Endothelial cell of umbilical vein (primary cell): ENCODE results near the gene UQCR10. TPM values are rescaled to one million over a fixed set of nuclear protein-coding genes. Genes with fewer than 3 reads are reported as not detected.

Source experiments
- BruUV-seq: library from RNA; stranded (reverse); fragments of 400-500 nt; replicated peaks from 2 replicates; lab custom pipeline; 2021; lab: Mats Ljungman, UMichigan
- CTCF ChIA-PET: fragments of 300-600, 350-600 bp; sonication (Branson Sonifier 250); formaldehyde crosslinking; loops from one replicate; lab custom pipeline; 2021; ENCODE audit warnings: antibody characterized with exemption, inconsistent platforms; lab: Charles Lee
- POLR2A ChIA-PET: fragments of 300-600, 350-600 bp; sonication (Branson Sonifier 250); formaldehyde crosslinking; loops from one replicate; lab custom pipeline; 2021; ENCODE audit warnings: antibody characterized with exemption, inconsistent platforms; lab: Charles Lee
- DNase-seq: peaks from one replicate; pipeline ENCODE4 v3.0.0-alpha.2; 2011; ENCODE audit warnings: low read depth, low spot score
- FAIRE-seq: peaks from 2 replicates; lab custom pipeline; 2011; peaks lifted over from hg19 to GRCh38; lab: Jason Lieb, UNC
- H2AFZ ChIP-seq: 2 replicates; pipeline ENCODE4 v1.6.0; 2012; ENCODE audit warnings: low read depth, low read length, control low read depth, inconsistent platforms
- H3K27ac ChIP-seq: 2 replicates; pipeline ENCODE4 v1.5.1; 2011; ENCODE audit warnings: low read depth, mild to moderate bottlenecking, control low read depth, low read length, moderate library complexity; ENCODE audit not compliant: insufficient read depth
- H3K27me3 ChIP-seq, 2 experiments: 2 replicates each; pipeline versions ENCODE4 v1.6.0 to v1.6.1; 2011; ENCODE audit warnings: low read length in 2 of 2, mixed read lengths in 1 of 2; ENCODE audit not compliant: control insufficient read depth in 2 of 2, insufficient read depth in 2 of 2
- H3K36me3 ChIP-seq, 2 experiments: 2 replicates in 1 of 2; 3 replicates in 1 of 2; pipeline ENCODE4 v1.5.1; 2011; ENCODE audit warnings: low read length in 2 of 2, mild to moderate bottlenecking in 1 of 2, moderate library complexity in 1 of 2; ENCODE audit not compliant: control insufficient read depth in 2 of 2, insufficient read depth in 2 of 2; ENCODE audit errors: extremely low read depth in 1 of 2
- H3K4me1 ChIP-seq: 3 replicates; pipeline ENCODE4 v1.5.1; 2011; ENCODE audit warnings: mild to moderate bottlenecking, low read length; ENCODE audit not compliant: control insufficient read depth, insufficient read depth; ENCODE audit errors: extremely low read depth
- H3K4me2 ChIP-seq: 2 replicates; pipeline ENCODE4 v1.6.1; 2011; ENCODE audit warnings: low read length, control low read depth, mixed read lengths; ENCODE audit not compliant: insufficient read depth
- H3K4me3 ChIP-seq, 3 experiments: fragments of 200-600 bp in 1 of 3; sonication (generic), shearing (Covaris generic) in 1 of 3; replicated peaks in 1 of 3; 2 replicates each; pipeline ENCODE4 v1.5.1; 2011 to 2016; ENCODE audit warnings: control low read depth in 3 of 3, low read length in 3 of 3, mild to moderate bottlenecking in 2 of 3, inconsistent platforms in 1 of 3, low read depth in 1 of 3, moderate library complexity in 1 of 3; ENCODE audit not compliant: insufficient read depth in 1 of 3
- H3K79me2 ChIP-seq: 2 replicates; pipeline ENCODE4 v1.6.0; 2012; ENCODE audit warnings: low read length, inconsistent platforms; ENCODE audit not compliant: control insufficient read depth, insufficient read depth
- H3K9ac ChIP-seq: replicated peaks from 2 replicates; pipeline ENCODE3; 2011; ENCODE audit warnings: low read length, control low read depth; ENCODE audit not compliant: insufficient read depth; ENCODE audit errors: extremely low read depth
- H3K9me1 ChIP-seq: replicated peaks from 3 replicates; pipeline ENCODE4 v1.6.0; 2011; ENCODE audit warnings: mild to moderate bottlenecking, low read length; ENCODE audit not compliant: control insufficient read depth, insufficient read depth; ENCODE audit errors: extremely low read depth
- H3K9me3 ChIP-seq: replicated peaks from 2 replicates; pipeline ENCODE4 v1.5.1; 2012; ENCODE audit warnings: low read length, inconsistent platforms; ENCODE audit not compliant: control insufficient read depth, insufficient read depth
- H4K20me1 ChIP-seq: replicated peaks from 2 replicates; pipeline ENCODE3; 2011; ENCODE audit warnings: mild to moderate bottlenecking, low read length; ENCODE audit not compliant: control insufficient read depth, insufficient read depth; ENCODE audit errors: extremely low read depth
- EZH2 ChIP-seq: IDR thresholded peaks from 2 replicates; pipeline ENCODE4 v1.6.1; 2012; ENCODE audit warnings: borderline replicate concordance, low read depth, mild to moderate bottlenecking, moderate library complexity, low read length, inconsistent platforms; ENCODE audit not compliant: severe bottlenecking
- FOS ChIP-seq: IDR thresholded peaks from 2 replicates; pipeline ENCODE4 v1.6.1; 2011; ENCODE audit warnings: mild to moderate bottlenecking, low read length, moderate library complexity, borderline replicate concordance; ENCODE audit not compliant: insufficient read depth
- GATA2 ChIP-seq: IDR thresholded peaks from 2 replicates; pipeline ENCODE4 v1.7.0; 2011; ENCODE audit warnings: low read depth, mild to moderate bottlenecking, moderate library complexity, mixed read lengths, low read length; ENCODE audit not compliant: insufficient read length, insufficient read depth
- JUN ChIP-seq: IDR thresholded peaks from 2 replicates; pipeline ENCODE4 v1.6.1; 2011; ENCODE audit warnings: borderline replicate concordance, low read depth; ENCODE audit not compliant: insufficient read length, insufficient read depth
- MAX ChIP-seq: IDR thresholded peaks from 2 replicates; pipeline ENCODE4 v1.6.1; 2011; ENCODE audit not compliant: insufficient read depth, insufficient read length
- MYC ChIP-seq: IDR thresholded peaks from one replicate; pipeline ENCODE4 v1.6.1; 2011; ENCODE audit warnings: mild to moderate bottlenecking, low read depth, low read length
- POLR2A ChIP-seq: IDR thresholded peaks from 2 replicates; pipeline ENCODE4 v1.6.1; 2012; ENCODE audit warnings: low read depth, mild to moderate bottlenecking, control low read depth, low read length
- POLR2AphosphoS5 ChIP-seq: IDR thresholded peaks from 2 replicates; pipeline ENCODE4 v1.6.1; 2012; ENCODE audit warnings: low read depth, mild to moderate bottlenecking, control low read depth, low read length, moderate library complexity; ENCODE audit not compliant: insufficient read depth
- dilution Hi-C: fragments of 300-500 bp; cut with MboI; formaldehyde crosslinking; loops from one replicate; pipeline ENCODE4 v1.15.0; 2019; ENCODE audit warnings: low sequenced_read_pairs; ENCODE audit not compliant: extremely low pct_ligation_motif_present
- intact Hi-C: fragments of 100-400 bp; cut with micrococcal nuclease; formaldehyde crosslinking; loops from one replicate; pipeline ENCODE4 v1.10.0; 2022
- polyA plus RNA-seq, 4 experiments: library from polyadenylated mRNA; depleted of rRNA in 3 of 4; stranded (reverse) in 3 of 4; unstranded in 1 of 4; fragments of >200 nt; gene quantifications; 2 replicates each; pipeline versions ENCODE4 v1.2.1 to v1.2.3, GENCODE V29; 2011 to 2012; ENCODE audit warnings: missing spikeins in 1 of 4
- total RNA-seq: library from RNA; stranded (reverse); gene quantifications from 2 replicates; pipeline ENCODE4 v1.2.3, GENCODE V29; 2021
- TF ChIP-seq, protein P1 (sequence below), 2 donors: IDR thresholded peaks; 1 replicate in 1 of 2; 2 replicates in 1 of 2; pipeline ENCODE4 v1.5.1; 2011; ENCODE audit warnings: low read length in 2 of 2, mild to moderate bottlenecking in 2 of 2, moderate library complexity in 2 of 2, control low read depth in 1 of 2, inconsistent platforms in 1 of 2, low read depth in 1 of 2; ENCODE audit not compliant: insufficient read depth in 1 of 2; ENCODE audit errors: extremely low read depth in 1 of 2

The UQCR10 gene
- total and polyA plus RNA-seq, 2 donors (not counting 3 experiments of a cell fraction or from before 2014, with no cell fraction given), result 96.6 to 196 TPM

GRCh38 chr22:29747832-29748231 is 19.3 kb upstream of the UQCR10 start:
- no peak overlapping the region for H3K4me3 ChIP-seq
- dilution Hi-C loops, result no loop called here
- no peak for FAIRE-seq
- H3K9ac ChIP-seq, result no peak overlapping the region
- no peak for DNase-seq
- no peak overlapping the region for H3K27ac ChIP-seq
- CTCF ChIA-PET, result no interaction called here
- H3K79me2 ChIP-seq, result no peaks in the 10 kb centered on the region
- no peak overlapping the region for H3K4me2 ChIP-seq
- TF ChIP-seq FOS (no peak), POLR2A (no peak), POLR2AphosphoS5 (no peak), JUN (no peak), MAX (no peak), GATA2 (no peak), EZH2 (no peak), MYC (no peak)
- no peaks in the 10 kb centered on the region for H3K9me1 ChIP-seq
- H3K4me1 ChIP-seq, result no peaks in the 10 kb centered on the region
- no peaks in the 10 kb centered on the region for H3K9me3 ChIP-seq
- no peak overlapping the region for H2AFZ ChIP-seq
- H3K27me3 ChIP-seq, result no peaks in the 10 kb centered on the region
- H4K20me1 ChIP-seq, result no peaks in the 10 kb centered on the region
- peaks cover 0 to 4% of the 10 kb centered on the region in 2 experiments for H3K36me3 ChIP-seq
- intact Hi-C loops, result no loop called here
- POLR2A ChIA-PET, result no interaction called here
- no TSS peak for BruUV-seq

DNA sequence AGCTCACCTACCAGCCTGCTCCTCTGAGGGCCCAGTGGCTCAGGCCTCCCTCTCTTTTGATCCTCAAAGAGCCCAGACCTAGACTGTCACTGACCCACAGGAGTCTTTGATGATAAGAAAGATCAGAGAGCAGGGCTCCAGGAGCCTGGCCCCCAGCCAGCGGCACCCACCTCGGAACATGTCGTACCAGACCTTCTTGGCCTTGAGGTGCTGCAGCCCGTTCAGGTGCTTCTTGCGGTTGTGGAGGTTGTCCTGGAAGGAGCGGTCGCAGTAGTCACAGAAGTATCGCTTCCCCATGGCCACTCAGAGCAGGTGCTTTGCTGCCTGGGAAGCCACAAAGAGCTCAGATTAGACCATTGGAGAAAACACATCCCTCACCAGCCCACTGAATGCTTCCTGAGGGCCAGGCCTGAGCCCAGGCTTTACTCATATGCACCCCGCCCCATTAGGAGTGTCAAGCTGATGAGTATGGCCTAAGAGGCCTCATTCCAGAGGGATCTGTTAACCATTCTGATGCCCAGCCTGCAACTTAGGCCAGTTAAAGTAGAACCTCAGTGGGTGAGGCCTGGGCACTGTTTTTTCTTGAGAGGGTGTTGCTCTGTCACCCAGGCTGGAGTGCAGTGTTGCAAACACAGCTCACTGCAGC is 18.8 kb upstream of the UQCR10 start:
- dilution Hi-C loops (no loop called here), intact Hi-C loops (no loop called here)
- H3K27ac ChIP-seq, result no peak overlapping the region
- no peak overlapping the region for H3K4me2 ChIP-seq
- no peaks in the 10 kb centered on the region for H3K27me3 ChIP-seq
- H3K4me3 ChIP-seq, result no peak overlapping the region
- POLR2A ChIA-PET, result no interaction called here
- CTCF ChIA-PET, result no interaction called here
- H3K9ac ChIP-seq, result no peak overlapping the region
- H3K36me3 ChIP-seq, result peaks cover 0 to 4% of the 10 kb centered on the region in 2 experiments
- no peak for DNase-seq
- no peaks in the 10 kb centered on the region for H3K79me2 ChIP-seq
- H3K4me1 ChIP-seq, result no peaks in the 10 kb centered on the region
- BruUV-seq, result no TSS peak
- no peaks in the 10 kb centered on the region for H4K20me1 ChIP-seq
- no peak for TF ChIP-seq FOS
- no peak for TF ChIP-seq POLR2A
- no peak for TF ChIP-seq EZH2
- TF ChIP-seq, protein P1, sequence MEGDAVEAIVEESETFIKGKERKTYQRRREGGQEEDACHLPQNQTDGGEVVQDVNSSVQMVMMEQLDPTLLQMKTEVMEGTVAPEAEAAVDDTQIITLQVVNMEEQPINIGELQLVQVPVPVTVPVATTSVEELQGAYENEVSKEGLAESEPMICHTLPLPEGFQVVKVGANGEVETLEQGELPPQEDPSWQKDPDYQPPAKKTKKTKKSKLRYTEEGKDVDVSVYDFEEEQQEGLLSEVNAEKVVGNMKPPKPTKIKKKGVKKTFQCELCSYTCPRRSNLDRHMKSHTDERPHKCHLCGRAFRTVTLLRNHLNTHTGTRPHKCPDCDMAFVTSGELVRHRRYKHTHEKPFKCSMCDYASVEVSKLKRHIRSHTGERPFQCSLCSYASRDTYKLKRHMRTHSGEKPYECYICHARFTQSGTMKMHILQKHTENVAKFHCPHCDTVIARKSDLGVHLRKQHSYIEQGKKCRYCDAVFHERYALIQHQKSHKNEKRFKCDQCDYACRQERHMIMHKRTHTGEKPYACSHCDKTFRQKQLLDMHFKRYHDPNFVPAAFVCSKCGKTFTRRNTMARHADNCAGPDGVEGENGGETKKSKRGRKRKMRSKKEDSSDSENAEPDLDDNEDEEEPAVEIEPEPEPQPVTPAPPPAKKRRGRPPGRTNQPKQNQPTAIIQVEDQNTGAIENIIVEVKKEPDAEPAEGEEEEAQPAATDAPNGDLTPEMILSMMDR (IDR thresholded peaks at IDR 0.05; ENCODE audit: extremely low read depth in 1 of 2, insufficient read depth in 1 of 2, low read depth in 1 of 2, low read length in 2 of 2), result no peak
- no peak for TF ChIP-seq MYC
- TF ChIP-seq POLR2AphosphoS5, result no peak
- no peak for TF ChIP-seq GATA2
- no peak for TF ChIP-seq JUN
- TF ChIP-seq MAX, result no peak
- H2AFZ ChIP-seq, result no peak overlapping the region
- no peaks in the 10 kb centered on the region for H3K9me3 ChIP-seq
- no peaks in the 10 kb centered on the region for H3K9me1 ChIP-seq
- FAIRE-seq, result no peak
